ENCODE results near the gene APOL4. TPM values are rescaled to one million over a fixed set of nuclear protein-coding genes. Genes with fewer than 3 reads are reported as not detected.
"Not testable (repeated sequence)": the region's sequence is repeated elsewhere in the genome, so short reads cannot be mapped to it uniquely, and the experiment has no call there.

The APOL4 gene
- total RNA-seq, 1 donor from 2014 or later: not detected

DNA sequence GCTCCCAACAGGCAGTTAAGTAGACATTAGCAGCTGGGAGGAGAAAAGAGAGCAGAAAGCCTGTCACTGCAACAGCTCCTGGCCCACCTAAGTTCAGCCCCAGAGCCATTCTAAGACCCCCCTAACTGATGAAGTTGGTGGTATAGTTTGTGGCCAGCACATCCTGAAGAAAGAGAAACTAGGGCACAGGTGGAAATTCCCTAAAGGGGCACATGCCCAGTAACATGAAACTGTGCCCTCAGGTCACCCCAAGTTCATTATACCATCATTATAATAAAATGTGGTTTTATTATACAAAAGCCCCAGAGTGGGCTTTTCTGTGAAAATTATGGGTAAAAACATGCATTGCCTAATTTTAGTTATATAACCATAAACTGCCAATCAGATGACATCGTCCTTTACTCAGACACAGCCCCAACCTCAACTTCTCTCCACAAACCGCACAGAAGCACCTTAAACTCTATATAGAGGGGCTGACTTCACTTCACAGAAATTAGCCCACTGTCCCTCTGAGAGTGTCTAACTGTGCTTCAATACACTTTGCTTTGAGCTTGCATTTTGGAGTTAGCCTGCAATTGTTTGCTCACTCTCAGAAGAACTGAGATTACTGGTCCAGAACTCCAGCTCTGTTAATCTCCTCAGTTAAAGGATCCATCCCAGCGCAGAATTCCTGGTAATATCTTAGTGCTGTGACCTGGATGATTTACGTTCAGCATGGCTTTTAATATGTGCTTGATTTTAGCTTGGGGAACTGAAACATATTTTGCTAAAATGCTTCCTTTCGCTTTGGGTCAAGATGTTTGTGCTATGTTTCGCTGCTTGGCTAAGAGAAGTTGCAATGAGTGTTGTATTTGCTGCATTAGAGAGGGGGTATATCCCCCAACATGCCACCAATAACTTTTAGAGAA lies 39.2 kb downstream of the APOL4 start:
- no peak overlapping the region for H3K4me3 ChIP-seq (ENCODE audit: low read depth, low read length)
- DNase-seq (ENCODE audit: low read depth): no peak
- no peak for TF ChIP-seq CTCF (conservative IDR thresholded peaks at IDR 0.05; ENCODE audit: low read depth, low read length)

DNA sequence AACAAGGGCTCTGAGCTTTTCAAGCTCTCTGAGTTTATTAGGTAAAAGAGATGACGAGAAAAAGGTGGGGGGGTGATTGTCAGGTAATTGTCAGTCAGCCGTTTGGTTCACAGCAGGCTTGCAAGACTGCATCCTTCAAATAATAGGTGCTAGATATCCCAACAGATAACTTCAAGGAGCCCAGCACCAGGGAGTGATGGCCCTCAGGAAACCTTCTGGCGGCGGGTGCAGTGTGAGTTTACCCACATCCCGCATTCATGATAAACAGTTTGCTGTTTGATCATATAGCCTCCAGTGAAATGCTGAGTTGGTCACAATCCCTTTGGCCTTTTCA lies 39.8 kb downstream of the APOL4 start:
- DNase-seq (ENCODE audit: low read depth); H3K4me3 ChIP-seq (ENCODE audit: low read depth, low read length): not testable (repeated sequence)

DNA sequence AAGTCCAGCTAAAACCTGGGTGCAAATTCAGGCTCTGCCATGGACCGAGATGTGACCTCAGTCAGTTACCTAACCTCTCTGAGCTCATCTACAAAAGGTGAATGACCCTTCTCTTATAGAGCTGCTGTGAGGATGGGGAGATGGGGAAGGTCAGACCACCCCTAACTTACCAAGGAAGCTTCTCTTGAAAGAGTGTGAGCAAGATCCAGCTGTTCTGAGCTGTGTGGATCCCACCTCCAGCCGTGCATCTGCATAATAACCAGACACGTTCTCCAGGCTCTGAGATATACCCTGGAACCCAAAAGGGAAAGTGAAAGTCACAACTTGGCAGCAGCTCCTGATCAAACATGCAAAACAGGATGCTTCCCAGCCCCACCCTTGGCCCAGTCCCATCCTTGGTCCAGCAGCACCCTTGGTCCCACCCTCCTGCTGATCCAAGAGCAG lies 41.1 kb downstream of the APOL4 start, which contains the start of gene APOL3:
APOL3 (minus strand) TSS at position 257 of the 444 bp plus-strand sequence. CDS start 11,700 bp downstream, outside the sequence.
- no peak for DNase-seq (ENCODE audit: low read depth)
- H3K4me3 ChIP-seq (ENCODE audit: low read depth, low read length): no peak within 1 kb of the TSS
- TF ChIP-seq CTCF (conservative IDR thresholded peaks at IDR 0.05; ENCODE audit: low read depth, low read length): no peak

DNA sequence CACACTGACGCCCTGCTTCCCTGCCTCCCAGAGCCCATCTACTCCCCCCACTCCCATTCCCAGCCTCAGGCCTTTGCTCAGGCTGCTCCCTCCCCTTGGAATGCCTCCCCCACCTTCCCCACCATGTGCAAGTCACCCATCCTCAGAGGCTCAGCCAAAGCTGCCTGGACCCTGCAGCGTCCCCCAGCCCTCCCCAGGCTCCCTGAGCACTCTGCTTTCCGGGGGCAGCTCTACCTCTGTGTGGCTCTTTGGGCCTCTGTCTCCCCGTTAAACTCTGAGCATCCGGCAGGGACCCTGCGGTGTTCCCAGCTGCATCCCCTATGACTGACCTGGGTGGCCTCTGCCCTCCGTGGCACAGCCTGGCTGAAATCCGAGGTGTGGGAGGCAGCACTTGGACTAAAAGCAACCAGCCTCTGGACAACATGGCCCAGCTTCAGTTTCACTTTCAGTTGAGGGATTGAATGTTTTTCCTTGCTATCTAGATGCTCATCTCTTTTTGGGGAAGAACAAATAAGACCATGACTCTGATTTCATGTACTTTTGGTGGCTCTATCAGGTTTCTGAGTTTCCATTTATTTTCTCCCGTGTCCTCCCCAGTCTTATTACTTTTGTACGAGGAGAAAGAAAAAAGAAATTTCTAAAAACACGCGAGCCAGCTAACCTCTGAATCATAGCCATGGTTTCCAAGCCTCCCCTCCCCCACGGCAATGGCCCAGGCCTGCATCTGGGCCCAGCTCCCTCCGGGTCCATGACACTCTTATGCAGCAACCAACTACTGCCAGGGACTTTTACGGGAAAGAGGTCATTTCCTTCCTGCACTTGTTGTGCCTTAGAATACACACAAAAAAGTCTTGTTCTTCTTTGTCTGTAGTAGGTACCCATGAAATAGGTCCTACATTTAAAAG lies 44.8 kb downstream of the APOL4 start:
- no peak for TF ChIP-seq CTCF (conservative IDR thresholded peaks at IDR 0.05; ENCODE audit: low read depth, low read length)

GRCh38 chr22:36156119-36156514 lies 45.5 kb downstream of the APOL4 start:
- TF ChIP-seq CTCF (conservative IDR thresholded peaks at IDR 0.05; ENCODE audit: low read depth, low read length): no peak

More for the DNA sequence above, 44.8 kb downstream of the APOL4 start:
- peak overlapping the region; percentile 44 for H3K4me3 ChIP-seq (ENCODE audit: low read depth, low read length)
- peak; percentile 26 for DNase-seq (ENCODE audit: low read depth)

GRCh38 chr22:36155702-36156101 lies 45.9 kb downstream of the APOL4 start:
- no peak for DNase-seq (ENCODE audit: low read depth)
- H3K4me3 ChIP-seq (ENCODE audit: low read depth, low read length): no peak overlapping the region
- no peak for TF ChIP-seq CTCF (conservative IDR thresholded peaks at IDR 0.05; ENCODE audit: low read depth, low read length)

More at GRCh38 chr22:36156119-36156514, 45.5 kb downstream of the APOL4 start:
- peak overlapping the region; percentile 44 for H3K4me3 ChIP-seq (ENCODE audit: low read depth, low read length)
- no peak for DNase-seq (ENCODE audit: low read depth)

GRCh38 chr22:36154423-36154945 lies 47.1 kb downstream of the APOL4 start:
- H3K4me3 ChIP-seq (ENCODE audit: low read depth, low read length): no peak overlapping the region
- no peak for TF ChIP-seq CTCF (conservative IDR thresholded peaks at IDR 0.05; ENCODE audit: low read depth, low read length)
- no peak for DNase-seq (ENCODE audit: low read depth)
